Islet precursor cell (in vitro differentiated cells): ENCODE data around the gene MAN1A2.
A peak's percentile ranks its signal among the peaks of the same experiment; 100 is the strongest.
"Not testable (repeated sequence)": the region's sequence is repeated elsewhere in the genome, so short reads cannot be mapped to it uniquely, and the experiment has no call there.

Source experiments
- DNase-seq: peaks from one replicate; pipeline ENCODE4 v3.0.0-alpha.2; 2018

Gene MAN1A2

GRCh38 chr1:117367046-117368025 is at the start of gene MAN1A2:
MAN1A2 (plus strand) TSS chr1:117367449; CDS start chr1:117368184, 735 bp downstream.
- DNase-seq = peak; percentile 90

DNA sequence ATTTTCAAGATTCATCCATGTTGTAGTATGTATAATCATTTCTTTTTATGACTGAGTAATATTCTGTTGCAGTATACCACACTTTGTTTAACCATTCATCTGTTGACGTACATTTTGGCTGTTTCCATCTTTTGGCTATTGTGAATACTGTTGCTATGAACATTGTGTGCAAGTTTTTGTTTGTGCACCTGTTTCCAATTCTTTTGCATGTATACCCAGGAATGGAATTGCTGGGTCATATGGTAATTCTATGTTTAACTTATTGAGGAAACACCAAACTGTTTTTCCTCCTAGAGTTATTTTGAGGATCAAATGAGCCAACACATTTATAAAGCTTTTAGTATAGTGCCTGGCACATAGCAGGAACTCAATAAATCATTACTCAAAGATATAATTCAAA is 49.2 kb upstream of the MAN1A2 start:
- DNase-seq = no peak

GRCh38 chr1:117318426-117318825 is 48.8 kb upstream of the MAN1A2 start:
- DNase-seq = no peak

GRCh38 chr1:117320515-117320914 is 46.7 kb upstream of the MAN1A2 start:
- DNase-seq = no peak

GRCh38 chr1:117321680-117322609 is 45.3 kb upstream of the MAN1A2 start:
- DNase-seq = no peak

DNA sequence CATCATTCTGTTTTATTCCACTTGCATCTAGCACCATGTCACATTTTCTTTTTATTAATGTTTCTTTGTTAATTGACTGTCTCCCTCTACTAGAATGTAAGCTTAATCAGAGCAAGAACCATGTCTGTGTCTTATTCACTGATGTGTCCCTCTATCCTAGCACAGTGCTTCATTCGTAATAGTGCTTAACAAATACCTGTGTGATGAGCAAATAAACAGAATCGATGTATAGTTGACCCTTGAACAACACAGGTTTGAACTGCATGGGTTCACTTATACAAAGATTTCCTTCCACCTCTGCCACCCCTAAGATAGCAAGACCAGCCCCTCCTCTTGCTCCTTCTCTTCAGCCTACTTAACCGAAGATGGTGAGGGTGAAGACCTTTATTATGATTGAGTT is 42.9 kb upstream of the MAN1A2 start:
- DNase-seq = no peak

- DNase-seq = not testable (repeated sequence)
Measured at GRCh38 chr1:117326035-117326434, 41.2 kb upstream of the MAN1A2 start.

GRCh38 chr1:117327011-117327410 is 40.2 kb upstream of the MAN1A2 start:
- DNase-seq = no peak

- DNase-seq = no peak
Measured at GRCh38 chr1:117335376-117336086, 31.7 kb upstream of the MAN1A2 start.

GRCh38 chr1:117336088-117336817 is 31.0 kb upstream of the MAN1A2 start:
- no peak for DNase-seq

DNA sequence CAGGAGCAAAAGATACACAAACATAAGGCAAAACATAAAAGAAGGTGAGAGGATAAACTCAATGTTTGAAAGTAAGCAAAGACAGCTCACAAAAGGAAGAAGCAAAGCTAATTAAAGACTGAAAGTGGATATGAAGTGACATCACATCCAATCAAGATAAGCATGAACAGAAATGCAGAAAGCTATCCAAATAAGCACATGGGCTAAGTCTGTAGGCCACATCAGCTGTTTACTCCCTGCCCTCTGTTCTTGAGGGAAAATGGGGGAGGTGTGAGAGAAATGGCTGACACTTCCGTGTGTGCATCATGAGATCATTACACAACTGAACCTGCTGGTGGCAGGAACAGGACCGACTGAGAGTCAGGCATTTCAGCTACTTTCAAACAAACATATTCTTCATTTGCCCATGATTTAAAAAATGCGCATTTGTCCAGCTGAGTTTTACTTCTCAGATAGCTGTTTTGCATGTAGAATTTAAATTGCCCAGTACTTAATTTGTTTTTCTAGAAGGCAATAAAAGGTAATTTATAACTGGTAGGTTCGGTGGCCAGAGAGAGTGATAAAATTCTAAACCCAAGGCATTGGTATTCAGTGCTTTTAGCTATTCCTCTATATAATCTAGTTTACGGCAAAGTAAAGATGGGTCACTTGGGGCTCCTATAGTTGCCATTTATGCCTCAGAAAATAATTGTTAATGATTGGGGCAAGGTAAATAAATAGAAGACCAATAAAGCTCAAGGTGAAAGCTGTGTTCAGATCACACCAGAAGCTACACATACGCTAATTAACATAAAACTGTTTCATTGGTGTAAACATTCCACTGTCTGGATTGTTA is 27.2 kb upstream of the MAN1A2 start:
- DNase-seq = no peak

- no peak for DNase-seq
Measured at GRCh38 chr1:117341123-117341522, 26.1 kb upstream of the MAN1A2 start.

- no peak for DNase-seq
Measured at GRCh38 chr1:117342397-117342796, 24.9 kb upstream of the MAN1A2 start.

DNA sequence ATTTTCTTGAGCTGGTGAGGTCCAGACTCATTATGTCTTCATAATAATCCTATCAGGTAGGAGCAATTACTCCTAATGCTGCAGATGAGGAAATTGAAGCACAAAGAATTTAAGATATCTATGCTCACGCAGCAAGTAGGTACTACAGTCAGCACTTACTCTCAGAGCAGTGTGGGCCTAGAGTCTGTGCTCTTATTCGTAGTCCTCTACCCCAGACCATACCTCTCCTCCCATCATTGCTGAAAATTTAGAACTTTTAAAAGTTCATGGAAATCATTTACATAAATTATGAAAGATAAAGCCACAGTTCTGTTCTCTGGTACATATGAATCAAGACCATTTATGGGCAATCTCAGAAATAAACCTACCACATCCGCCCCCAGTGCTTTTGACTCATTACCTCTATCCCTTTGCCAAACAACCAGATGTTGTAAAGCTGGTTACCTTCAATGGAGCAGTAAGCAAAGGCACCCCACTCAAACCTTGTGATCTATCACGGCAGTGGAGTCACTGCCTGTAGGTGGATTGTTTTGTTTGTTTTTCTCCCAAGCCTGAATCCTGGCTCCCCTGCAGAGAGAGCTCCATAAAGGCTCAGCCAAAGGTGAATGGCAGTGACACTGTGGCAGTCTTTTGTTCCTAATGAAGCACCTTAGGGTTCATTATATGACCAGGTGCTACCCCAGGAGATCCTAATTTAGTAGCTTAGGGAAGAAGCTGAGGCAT is 20.9 kb upstream of the MAN1A2 start:
- no peak for DNase-seq

GRCh38 chr1:117347907-117348306 is 19.3 kb upstream of the MAN1A2 start:
- no peak for DNase-seq

GRCh38 chr1:117352695-117353094 is 14.6 kb upstream of the MAN1A2 start:
- not testable (repeated sequence) for DNase-seq

GRCh38 chr1:117357833-117358603 is 9.2 kb upstream of the MAN1A2 start:
- DNase-seq = not testable (repeated sequence)

GRCh38 chr1:117358604-117358887 is 8.7 kb upstream of the MAN1A2 start:
- DNase-seq = not testable (repeated sequence)

- no peak for DNase-seq
Measured at GRCh38 chr1:117359561-117360289, 7.5 kb upstream of the MAN1A2 start.
